A549 (cell line): ENCODE data around the gene NAP1L4.

Experiments
- BCL3 ChIP-seq: fragments of >200 bp; sonication (Bioruptor Twin); formaldehyde crosslinking; IDR thresholded peaks from 3 replicates; pipeline ENCODE4 v1.6.1; 2016
- BHLHE40 ChIP-seq: IDR thresholded peaks from 2 replicates; pipeline ENCODE4 v1.6.1; 2012; ENCODE audit warnings: low read depth, low read length, inconsistent platforms
- CTCF ChIP-seq: fragments of >200 bp; sonication (Bioruptor Twin); formaldehyde crosslinking; IDR thresholded peaks from 3 replicates; pipeline ENCODE4 v1.5.1; 2016
- ELK1 ChIP-seq: fragments of 150-350 bp; IDR thresholded peaks from 2 replicates; pipeline ENCODE4 v1.6.1; 2014; ENCODE audit warnings: low read depth, mild to moderate bottlenecking, low read length
- HOXA7 ChIP-seq: fragments of 250-450 bp; sonication (Bioruptor Pico); IDR thresholded peaks from 2 replicates; pipeline ENCODE4 v1.5.0; 2020; ENCODE audit warnings: mild to moderate bottlenecking, moderate library complexity
- JUNB ChIP-seq: fragments of >200 bp; sonication (Bioruptor Twin); formaldehyde crosslinking; IDR thresholded peaks from 2 replicates; pipeline ENCODE4 v1.6.1; 2016
- MAX ChIP-seq: IDR thresholded peaks from 2 replicates; pipeline ENCODE4 v1.6.1; 2012
- POLR2A ChIP-seq: IDR thresholded peaks from 2 replicates; pipeline ENCODE4 v1.6.1; 2012; ENCODE audit warnings: mild to moderate bottlenecking, low read length
- RCOR1 ChIP-seq: fragments of 150-350 bp; IDR thresholded peaks from 2 replicates; pipeline ENCODE4 v1.6.1; 2014; ENCODE audit warnings: antibody characterized with exemption, low read length, low read depth
- SMC3 ChIP-seq: fragments of >200 bp; sonication (Bioruptor Twin); formaldehyde crosslinking; IDR thresholded peaks from 3 replicates; pipeline ENCODE4 v1.6.1; 2018; ENCODE audit warnings: inconsistent platforms
- SREBF2 ChIP-seq: fragments of 450-650 bp; IDR thresholded peaks from 2 replicates; pipeline ENCODE4 v1.6.1; 2014; ENCODE audit warnings: mild to moderate bottlenecking, moderate library complexity
- TFCP2L1 ChIP-seq: fragments of 250-450 bp; sonication (Bioruptor Pico); IDR thresholded peaks from 2 replicates; pipeline ENCODE4 v1.5.0; 2021; ENCODE audit warnings: mild to moderate bottlenecking
- ZSCAN20 ChIP-seq: fragments of 250-450 bp; sonication (Bioruptor Pico); IDR thresholded peaks from 2 replicates; pipeline ENCODE4 v1.8.0; 2022; ENCODE audit warnings: mild to moderate bottlenecking, moderate library complexity

DNA sequence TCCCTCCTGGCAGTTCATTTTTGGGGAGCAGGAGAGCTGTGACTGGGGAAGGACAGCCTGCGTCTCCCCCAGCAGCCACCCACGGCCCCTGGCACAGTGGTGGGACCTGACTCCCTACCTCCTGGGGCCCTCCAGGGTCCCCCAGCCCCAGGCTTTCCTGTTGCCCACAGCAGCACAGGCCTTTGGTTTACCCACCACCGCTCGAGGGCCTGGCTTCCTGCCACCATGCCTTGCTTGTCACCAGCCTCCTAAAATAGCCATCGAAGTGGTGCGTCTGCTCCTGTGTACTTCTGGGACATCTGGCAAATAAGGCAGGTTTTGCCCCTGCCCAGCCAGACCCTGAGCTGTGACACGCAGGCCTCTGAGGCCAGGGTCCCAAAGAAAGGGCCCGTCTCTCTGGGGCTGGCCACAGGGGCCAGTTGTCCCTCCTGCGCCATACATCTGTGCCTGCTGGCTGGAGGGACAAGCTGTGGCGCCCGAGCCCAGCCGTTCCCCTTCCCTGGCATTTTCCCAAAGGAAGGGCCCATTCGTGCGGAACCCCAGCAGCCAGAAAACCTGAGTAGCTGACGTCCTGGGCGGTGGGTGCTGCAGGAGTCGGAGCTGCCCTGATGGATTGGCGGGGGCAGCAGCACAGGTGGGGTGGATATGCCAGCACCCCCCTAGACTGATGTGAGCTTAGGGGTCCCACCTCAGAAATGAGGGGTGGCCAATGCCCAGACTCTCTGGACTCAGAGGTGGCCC lies 77.5 kb downstream of the NAP1L4 start:
- TF ChIP-seq SMC3 (no peak), CTCF (no peak), POLR2A (no peak), MAX (no peak), ZSCAN20 (no peak), HOXA7 (CRISPR knock-in tag) (no peak), ELK1 (no peak), TFCP2L1 (CRISPR knock-in tag) (no peak), JUNB (no peak), BCL3 (no peak), BHLHE40 (no peak), RCOR1 (no peak), SREBF2 (no peak)
